GM19468 (cell line): ENCODE results near the gene ZNF468.
"Not testable (repeated sequence)": the region's sequence is repeated elsewhere in the genome, so short reads cannot be mapped to it uniquely, and the experiment has no call there.

Source experiments
- ATAC-seq: cut with Tn5 transposase; IDR thresholded peaks from one replicate; pipeline ENCODE4 v1.9.1; 2021; ENCODE audit warnings: mild to moderate bottlenecking, moderate library complexity, moderate number of reproducible peaks; ENCODE audit not compliant: unreplicated experiment; ENCODE audit errors: extremely low read depth

The ZNF468 gene

DNA sequence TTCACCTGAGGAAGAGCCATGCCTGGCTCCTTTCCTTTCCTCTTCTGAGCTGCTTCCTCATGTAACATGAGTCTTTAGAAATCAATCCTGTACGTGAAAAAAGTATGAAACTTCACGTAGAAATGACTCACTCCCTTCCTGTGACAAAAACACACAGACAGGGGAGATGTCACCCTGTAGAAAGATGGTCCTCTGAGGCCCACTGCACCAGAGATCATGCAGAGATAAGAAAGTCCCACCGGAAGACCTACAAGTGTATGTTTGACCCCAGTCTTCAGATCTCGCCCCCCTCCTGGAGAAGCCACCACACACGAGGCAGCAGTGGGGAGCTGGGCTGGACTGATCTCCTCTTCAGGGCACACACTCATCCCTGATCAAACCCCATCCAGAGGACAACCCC lies 23.9 kb downstream of the ZNF468 start:
- not testable (repeated sequence) for ATAC-seq

GRCh38 chr19:52829866-52830265 lies 27.6 kb downstream of the ZNF468 start:
- not testable (repeated sequence) for ATAC-seq

GRCh38 chr19:52825765-52826164 lies 31.7 kb downstream of the ZNF468 start:
- no peak for ATAC-seq

DNA sequence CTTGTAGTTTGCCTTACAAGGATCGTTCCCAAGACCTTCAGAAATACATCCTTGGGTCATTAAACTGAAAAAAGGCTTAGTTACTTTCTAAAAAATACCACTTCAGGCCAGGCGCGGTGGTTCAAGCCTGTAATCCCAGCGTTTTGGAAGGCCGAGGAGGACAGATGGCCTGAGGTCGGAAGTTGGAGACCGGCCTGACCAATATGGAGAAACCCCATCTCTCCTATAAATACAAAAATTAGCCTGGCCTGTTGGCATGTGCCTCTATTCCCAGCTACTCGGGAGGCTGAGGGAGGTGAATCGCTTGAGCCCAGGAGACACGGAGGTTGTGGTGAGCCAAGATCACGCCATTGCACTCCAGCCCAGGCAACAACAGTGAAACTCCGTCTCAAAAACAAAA lies 33.7 kb downstream of the ZNF468 start:
- ATAC-seq: no peak

- ATAC-seq: peak; percentile 39
Measured at GRCh38 chr19:52821204-52821960, 36.0 kb downstream of the ZNF468 start, which contains the start of gene ZNF28. ZNF28 (minus strand) TSS chr19:52821633; CDS start chr19:52817958, 3,675 bp downstream.

DNA sequence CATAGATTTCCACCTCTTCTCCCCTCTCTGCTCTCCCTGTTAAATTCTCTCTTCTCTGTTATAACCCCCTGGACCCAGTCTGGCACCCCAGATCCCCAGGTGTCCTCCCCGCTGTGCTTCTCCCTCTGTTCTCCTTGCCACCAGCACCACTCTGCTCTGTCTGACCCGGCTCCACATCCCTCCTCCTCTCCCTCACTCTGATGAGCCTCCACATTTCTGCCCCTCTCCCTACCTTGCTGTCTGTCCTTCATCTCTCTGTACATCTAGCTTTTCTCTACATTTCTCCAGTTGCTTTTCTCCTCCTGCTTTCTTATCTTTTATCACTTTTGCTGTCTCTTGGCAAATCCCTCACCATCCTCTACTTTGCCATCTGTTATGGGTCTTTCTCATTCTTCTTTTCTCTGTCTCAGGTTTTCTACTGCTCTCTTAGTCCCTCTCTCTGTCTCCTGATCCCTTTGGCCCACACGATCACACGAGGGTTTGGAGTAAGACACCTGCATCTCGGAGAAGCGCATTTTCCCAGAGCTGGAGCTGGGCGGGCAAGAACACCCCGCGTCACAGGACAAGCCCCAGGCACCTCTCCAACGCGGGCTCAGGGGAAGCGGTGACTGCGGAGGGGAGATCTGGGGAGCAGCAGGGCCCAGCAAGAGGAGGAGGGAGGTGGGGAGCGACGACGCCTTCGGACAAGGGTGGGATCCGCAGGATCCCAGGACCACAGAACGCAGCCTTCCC lies 36.8 kb downstream of the ZNF468 start:
- not testable (repeated sequence) for ATAC-seq

- ATAC-seq: no peak
Measured at GRCh38 chr19:52809801-52810200, 47.6 kb downstream of the ZNF468 start.

- ATAC-seq: not testable (repeated sequence)
Measured at GRCh38 chr19:52799950-52800640, 57.3 kb downstream of the ZNF468 start.

DNA sequence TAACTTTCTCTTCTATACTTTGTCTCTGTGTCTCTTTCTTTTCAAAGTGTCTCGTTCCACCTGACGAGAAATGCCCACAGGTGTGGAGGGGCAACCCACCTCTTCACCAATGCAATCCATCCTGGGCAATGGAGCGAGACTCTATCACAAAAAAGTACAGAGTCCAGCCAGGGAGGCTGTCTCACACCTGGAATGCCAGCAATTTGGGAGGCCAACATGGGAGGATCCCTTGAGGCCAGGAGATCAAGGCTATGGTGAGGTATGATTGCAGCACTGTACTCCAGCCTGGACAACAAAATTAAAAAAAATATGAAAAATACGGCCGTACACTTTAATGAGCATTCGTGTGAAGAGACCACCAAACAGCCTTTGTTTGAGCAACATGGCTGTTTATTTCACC lies 68.0 kb downstream of the ZNF468 start:
- no peak for ATAC-seq
